ENCODE measurements around the gene UNC5C.

UNC5C gene

DNA sequence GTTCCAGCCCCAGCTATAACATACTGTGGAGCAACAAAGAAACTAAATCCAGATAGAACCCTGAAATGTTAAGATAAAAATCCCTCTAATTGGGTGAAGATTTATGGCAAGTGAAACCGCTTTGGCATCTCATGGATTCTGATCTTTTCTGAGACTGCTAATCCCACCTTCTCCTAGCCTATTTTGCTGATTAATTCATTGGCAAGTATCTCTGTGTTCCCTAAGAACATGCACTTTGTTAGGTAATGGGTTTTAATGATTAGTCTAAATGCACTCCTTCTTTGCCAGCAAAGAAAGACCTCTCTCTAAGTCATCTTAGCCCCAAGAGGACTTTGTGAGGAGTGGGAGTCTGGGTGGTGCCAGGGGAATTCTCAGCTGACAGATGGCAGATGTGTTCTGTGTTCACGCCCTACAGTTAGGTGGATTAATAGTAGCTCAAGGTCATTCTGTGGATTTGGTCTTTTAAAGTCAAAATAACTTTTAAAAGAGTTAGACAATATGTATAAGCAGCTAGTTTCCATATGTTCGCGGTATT lies 171.3 kb downstream of the UNC5C start:
- no peak overlapping the region for H3K4me3 ChIP-seq (ENCODE audit: low read length in 2 of 2)
- no peaks in the 10 kb centered on the region for H3K4me1 ChIP-seq (ENCODE audit: control insufficient read depth, insufficient read depth, low read length)
- no peak overlapping the region for H3K27ac ChIP-seq (ENCODE audit: low read length)
- H3K27me3 ChIP-seq (ENCODE audit: control insufficient read depth in 1 of 2, insufficient read depth in 2 of 2, low read length in 2 of 2) = no peaks in the 10 kb centered on the region
- no peak overlapping the region for H3K9ac ChIP-seq (ENCODE audit: low read length in 2 of 2)
- no peaks in the 10 kb centered on the region for H3K9me3 ChIP-seq (ENCODE audit: control insufficient read depth in 2 of 2, low read length in 2 of 2)
- H3K36me3 ChIP-seq (ENCODE audit: control insufficient read depth in 2 of 2, insufficient read depth in 2 of 2, low read length in 2 of 2) = no peaks in the 10 kb centered on the region

DNA sequence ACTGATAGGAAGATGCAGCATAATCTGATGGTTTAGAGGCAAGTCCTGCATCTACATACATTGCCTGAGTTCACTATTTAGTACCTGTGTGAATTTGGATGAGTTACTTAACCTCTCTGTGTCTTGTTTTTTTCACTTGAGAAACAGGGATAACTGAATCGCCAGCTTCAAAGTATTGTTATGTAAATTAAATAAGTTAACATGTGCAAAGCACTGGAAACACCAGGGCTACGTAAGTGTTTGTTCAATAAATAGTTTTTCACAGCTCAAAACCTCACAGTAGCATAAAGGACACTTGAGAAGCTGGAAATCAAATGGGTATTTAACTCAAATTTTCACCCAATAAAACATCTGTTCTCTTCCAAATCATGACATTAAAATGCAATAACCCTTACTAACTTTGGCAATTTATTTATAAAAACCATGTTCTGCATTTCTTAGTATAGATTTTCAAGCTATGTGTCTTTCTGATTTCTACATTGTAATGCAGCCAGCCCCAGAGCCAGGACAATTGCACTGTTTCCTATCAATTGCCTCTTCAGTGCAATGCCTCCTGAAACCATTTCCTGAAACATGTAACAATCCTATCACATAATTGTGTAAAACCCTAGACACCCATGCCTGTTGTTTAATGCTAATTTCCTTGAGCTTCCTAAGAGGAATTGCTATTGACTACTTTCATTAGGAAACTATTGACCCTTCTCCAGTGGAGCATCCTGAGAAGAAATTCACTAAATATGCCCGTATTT lies 177.1 kb downstream of the UNC5C start:
- no peaks in the 10 kb centered on the region for H3K4me1 ChIP-seq (ENCODE audit: control insufficient read depth, insufficient read depth, low read length)
- no peak overlapping the region for H3K27ac ChIP-seq (ENCODE audit: low read length)
- no peak overlapping the region for H3K4me3 ChIP-seq (ENCODE audit: low read length in 2 of 2)
- H3K36me3 ChIP-seq (ENCODE audit: control insufficient read depth in 2 of 2, insufficient read depth in 2 of 2, low read length in 2 of 2) = no peaks in the 10 kb centered on the region
- H3K27me3 ChIP-seq (ENCODE audit: control insufficient read depth in 1 of 2, insufficient read depth in 2 of 2, low read length in 2 of 2) = no peaks in the 10 kb centered on the region
- no peaks in the 10 kb centered on the region for H3K9me3 ChIP-seq (ENCODE audit: control insufficient read depth in 2 of 2, low read length in 2 of 2)
- no peak overlapping the region for H3K9ac ChIP-seq (ENCODE audit: low read length in 2 of 2)

DNA sequence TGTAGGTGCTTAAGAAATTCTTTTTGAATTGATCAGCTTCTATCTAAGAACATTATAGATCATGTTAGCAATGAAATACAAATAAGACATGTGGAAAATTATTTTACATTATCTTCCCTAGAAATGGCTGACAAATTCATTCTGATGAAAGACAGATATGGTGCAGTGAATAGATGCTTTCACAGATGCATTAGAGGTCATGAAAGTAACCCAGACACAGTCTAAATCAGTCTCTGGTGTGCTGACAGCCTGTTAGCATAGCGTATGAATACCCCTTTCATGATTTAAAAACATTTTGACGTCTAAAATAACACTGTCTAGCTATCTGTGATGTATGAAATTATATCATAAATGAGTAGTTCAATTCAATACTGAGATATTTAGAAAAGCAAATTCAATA lies 180.9 kb downstream of the UNC5C start:
- Histone ChIP-seq H3K9ac (ENCODE audit: low read length in 2 of 2) (no peak overlapping the region), H3K27ac (ENCODE audit: low read length) (no peak overlapping the region), H3K9me3 (ENCODE audit: control insufficient read depth in 2 of 2, low read length in 2 of 2) (no peaks in the 10 kb centered on the region), H3K4me1 (ENCODE audit: control insufficient read depth, insufficient read depth, low read length) (no peaks in the 10 kb centered on the region), H3K36me3 (ENCODE audit: control insufficient read depth in 2 of 2, insufficient read depth in 2 of 2, low read length in 2 of 2) (no peaks in the 10 kb centered on the region), H3K4me3 (ENCODE audit: low read length in 2 of 2) (no peak overlapping the region), H3K27me3 (ENCODE audit: control insufficient read depth in 1 of 2, insufficient read depth in 2 of 2, low read length in 2 of 2) (no peaks in the 10 kb centered on the region)

DNA sequence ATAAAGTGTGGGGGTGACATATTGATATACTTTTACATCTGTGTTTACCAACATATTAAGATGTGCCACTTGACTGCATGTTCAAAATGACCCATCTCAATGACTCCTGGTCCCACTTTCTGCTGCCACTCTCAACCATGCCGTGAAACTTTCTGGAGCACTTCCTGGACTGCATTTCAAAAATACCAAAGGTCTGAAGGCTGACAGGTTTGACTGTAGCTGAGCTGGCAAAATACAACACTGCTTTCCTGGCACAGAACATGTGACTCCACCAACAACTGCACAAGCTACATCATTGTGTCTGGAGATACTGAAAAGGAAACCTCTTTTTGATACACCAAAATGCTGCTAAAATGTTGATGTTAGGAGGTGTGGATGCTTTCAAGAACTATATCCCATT lies 184.8 kb downstream of the UNC5C start:
- no peaks in the 10 kb centered on the region for H3K27me3 ChIP-seq (ENCODE audit: control insufficient read depth in 1 of 2, insufficient read depth in 2 of 2, low read length in 2 of 2)
- H3K27ac ChIP-seq (ENCODE audit: low read length) = no peak overlapping the region
- H3K36me3 ChIP-seq (ENCODE audit: control insufficient read depth in 2 of 2, insufficient read depth in 2 of 2, low read length in 2 of 2) = no peaks in the 10 kb centered on the region
- H3K4me1 ChIP-seq (ENCODE audit: control insufficient read depth, insufficient read depth, low read length) = no peaks in the 10 kb centered on the region
- H3K4me3 ChIP-seq (ENCODE audit: low read length in 2 of 2) = peak overlapping the region in 1 of 2 donors; percentile 28
- H3K9ac ChIP-seq (ENCODE audit: low read length in 2 of 2) = no peak overlapping the region
- no peaks in the 10 kb centered on the region for H3K9me3 ChIP-seq (ENCODE audit: control insufficient read depth in 2 of 2, low read length in 2 of 2)

DNA sequence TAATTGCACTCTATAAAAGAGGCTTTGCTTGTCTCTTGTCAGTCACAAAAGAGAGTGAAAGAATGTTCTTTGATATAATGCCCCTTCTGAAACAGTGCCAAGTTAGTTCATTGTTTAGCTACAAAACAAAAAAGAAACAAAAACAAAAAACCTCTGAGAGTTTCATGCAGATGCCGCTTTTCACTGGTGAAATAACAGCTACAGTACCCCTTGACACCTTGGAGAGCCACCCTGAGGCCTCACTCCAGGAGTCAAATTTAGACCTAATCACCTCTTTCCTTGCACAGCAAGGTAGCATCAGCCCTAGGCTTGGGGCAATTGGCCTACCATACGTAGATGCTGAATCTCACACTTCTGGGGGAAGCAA lies 185.2 kb downstream of the UNC5C start:
- Histone ChIP-seq H3K36me3 (ENCODE audit: control insufficient read depth in 2 of 2, insufficient read depth in 2 of 2, low read length in 2 of 2) (no peaks in the 10 kb centered on the region), H3K9me3 (ENCODE audit: control insufficient read depth in 2 of 2, low read length in 2 of 2) (no peaks in the 10 kb centered on the region), H3K27me3 (ENCODE audit: control insufficient read depth in 1 of 2, insufficient read depth in 2 of 2, low read length in 2 of 2) (no peaks in the 10 kb centered on the region), H3K4me3 (ENCODE audit: low read length in 2 of 2) (peak overlapping the region in 1 of 2 donors; percentile 28), H3K27ac (ENCODE audit: low read length) (no peak overlapping the region), H3K4me1 (ENCODE audit: control insufficient read depth, insufficient read depth, low read length) (no peaks in the 10 kb centered on the region), H3K9ac (ENCODE audit: low read length in 2 of 2) (no peak overlapping the region)

DNA sequence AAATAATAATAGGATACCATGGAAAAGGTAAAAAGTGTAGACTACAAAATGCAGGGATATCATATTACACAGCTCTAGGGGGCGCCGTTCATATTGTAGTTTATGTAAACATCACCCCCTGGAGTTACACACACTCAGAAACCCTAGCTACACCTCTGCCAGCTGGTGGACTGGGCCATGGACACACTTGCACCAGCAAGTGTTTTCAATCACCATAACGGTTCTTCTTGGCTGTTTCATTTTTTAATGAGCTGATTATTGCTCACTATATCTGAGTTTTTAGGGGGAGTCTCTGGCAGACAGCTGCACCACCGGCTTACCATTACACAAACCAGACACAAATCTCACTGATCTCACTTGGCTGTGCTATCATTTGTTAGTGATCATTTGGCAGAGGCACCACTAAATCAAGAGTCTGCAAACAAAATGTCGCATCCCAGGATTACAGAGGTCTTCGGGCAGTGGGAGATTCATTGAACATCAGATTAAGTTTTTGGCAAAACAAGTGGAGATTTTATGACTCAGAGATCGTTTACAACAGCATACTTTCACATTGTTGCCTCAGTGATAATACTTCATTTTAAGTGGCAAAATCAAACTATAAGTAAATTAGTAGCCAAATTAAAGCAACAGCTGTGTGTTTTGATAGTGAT lies 185.7 kb downstream of the UNC5C start:
- H3K4me3 ChIP-seq (ENCODE audit: low read length in 2 of 2) = no peak overlapping the region
- no peak overlapping the region for H3K9ac ChIP-seq (ENCODE audit: low read length in 2 of 2)

DNA sequence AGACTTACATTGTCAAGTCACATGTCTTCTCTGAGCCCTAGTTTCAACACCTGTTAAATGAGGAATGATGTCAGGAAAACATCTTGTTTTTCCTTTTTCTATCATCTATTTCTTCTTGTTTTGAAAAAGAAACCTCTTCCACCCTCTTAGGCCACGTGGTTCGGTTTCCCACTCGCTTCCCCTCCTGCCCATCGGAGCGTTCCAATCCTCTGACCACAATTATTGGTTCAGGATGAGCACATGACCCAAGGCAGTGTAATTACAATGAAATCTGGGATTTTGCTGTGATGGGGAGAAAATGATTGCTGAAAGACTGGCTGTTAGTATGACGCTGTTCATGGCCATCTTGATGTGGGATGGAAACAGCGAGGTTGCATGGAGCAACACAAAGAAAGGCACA lies 186.7 kb downstream of the UNC5C start:
- no peak overlapping the region for H3K27ac ChIP-seq (ENCODE audit: low read length)

More for the DNA sequence above, 185.7 kb downstream of the UNC5C start:
- Histone ChIP-seq H3K9me3 (ENCODE audit: control insufficient read depth in 2 of 2, low read length in 2 of 2) (no peaks in the 10 kb centered on the region), H3K27ac (ENCODE audit: low read length) (no peak overlapping the region), H3K4me1 (ENCODE audit: control insufficient read depth, insufficient read depth, low read length) (no peaks in the 10 kb centered on the region), H3K36me3 (ENCODE audit: control insufficient read depth in 2 of 2, insufficient read depth in 2 of 2, low read length in 2 of 2) (no peaks in the 10 kb centered on the region), H3K27me3 (ENCODE audit: control insufficient read depth in 1 of 2, insufficient read depth in 2 of 2, low read length in 2 of 2) (no peaks in the 10 kb centered on the region)

DNA sequence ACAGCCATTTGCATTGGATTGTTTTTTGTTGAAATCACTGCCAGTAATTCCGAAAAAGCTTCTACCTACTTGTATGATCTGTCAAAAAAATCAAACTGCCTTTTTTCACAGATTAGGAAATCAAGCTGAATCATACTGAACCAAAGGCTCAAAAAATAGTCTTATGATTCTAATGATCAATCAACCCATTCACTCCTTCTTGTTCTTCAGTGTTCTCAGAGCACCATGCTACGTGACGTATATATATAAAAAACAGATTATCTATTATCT lies 187.1 kb downstream of the UNC5C start:
- no peaks in the 10 kb centered on the region for H3K9me3 ChIP-seq (ENCODE audit: control insufficient read depth in 2 of 2, low read length in 2 of 2)

More for the DNA sequence above, 186.7 kb downstream of the UNC5C start:
- Histone ChIP-seq H3K36me3 (ENCODE audit: control insufficient read depth in 2 of 2, insufficient read depth in 2 of 2, low read length in 2 of 2) (no peaks in the 10 kb centered on the region), H3K4me3 (ENCODE audit: low read length in 2 of 2) (no peak overlapping the region), H3K27me3 (ENCODE audit: control insufficient read depth in 1 of 2, insufficient read depth in 2 of 2, low read length in 2 of 2) (no peaks in the 10 kb centered on the region), H3K9me3 (ENCODE audit: control insufficient read depth in 2 of 2, low read length in 2 of 2) (no peaks in the 10 kb centered on the region), H3K4me1 (ENCODE audit: control insufficient read depth, insufficient read depth, low read length) (no peaks in the 10 kb centered on the region), H3K9ac (ENCODE audit: low read length in 2 of 2) (no peak overlapping the region)

DNA sequence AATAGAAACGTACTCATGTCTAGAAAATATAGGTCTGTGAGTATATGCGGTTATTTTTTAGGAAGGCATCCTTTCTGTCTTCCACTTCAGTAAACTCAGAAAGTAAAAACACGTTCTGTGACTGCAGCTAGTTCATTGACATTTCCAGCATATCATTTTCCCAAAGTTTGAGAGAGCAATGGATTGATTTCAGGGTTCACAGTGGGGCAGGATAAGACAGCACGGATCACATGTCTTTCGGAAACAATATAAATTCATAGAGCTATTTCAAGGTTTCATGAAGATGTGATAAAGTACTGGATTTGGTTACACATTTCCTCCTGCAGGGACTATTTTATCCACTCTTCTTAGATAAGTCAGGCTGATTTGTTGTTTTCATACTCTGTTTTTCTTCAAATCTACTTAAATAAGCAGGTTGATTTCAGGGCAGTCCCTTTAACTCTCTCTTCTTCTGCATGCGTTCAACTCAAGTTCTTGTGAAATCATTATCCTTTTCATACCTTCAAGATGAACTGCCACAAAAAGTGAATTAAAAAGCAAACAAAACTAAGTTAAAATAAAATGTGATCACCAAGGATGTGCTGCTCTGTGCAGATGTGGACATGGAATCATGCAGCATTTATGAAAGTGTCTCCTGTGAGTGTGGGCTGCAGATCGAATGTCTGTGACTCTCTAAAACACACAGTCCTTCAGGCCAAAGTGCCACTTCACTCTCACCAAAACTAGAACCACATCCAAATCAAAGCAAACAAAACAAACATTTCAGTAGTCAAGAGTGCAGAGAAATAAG lies 187.7 kb downstream of the UNC5C start:
- Histone ChIP-seq H3K4me3 (ENCODE audit: low read length in 2 of 2) (no peak overlapping the region), H3K27me3 (ENCODE audit: control insufficient read depth in 1 of 2, insufficient read depth in 2 of 2, low read length in 2 of 2) (no peaks in the 10 kb centered on the region), H3K27ac (ENCODE audit: low read length) (no peak overlapping the region), H3K4me1 (ENCODE audit: control insufficient read depth, insufficient read depth, low read length) (no peaks in the 10 kb centered on the region), H3K9ac (ENCODE audit: low read length in 2 of 2) (no peak overlapping the region), H3K36me3 (ENCODE audit: control insufficient read depth in 2 of 2, insufficient read depth in 2 of 2, low read length in 2 of 2) (no peaks in the 10 kb centered on the region), H3K9me3 (ENCODE audit: control insufficient read depth in 2 of 2, low read length in 2 of 2) (no peaks in the 10 kb centered on the region)

More for the DNA sequence above, 187.1 kb downstream of the UNC5C start:
- H3K9ac ChIP-seq (ENCODE audit: low read length in 2 of 2) = no peak overlapping the region
- no peaks in the 10 kb centered on the region for H3K27me3 ChIP-seq (ENCODE audit: control insufficient read depth in 1 of 2, insufficient read depth in 2 of 2, low read length in 2 of 2)
- no peak overlapping the region for H3K27ac ChIP-seq (ENCODE audit: low read length)
- H3K4me1 ChIP-seq (ENCODE audit: control insufficient read depth, insufficient read depth, low read length) = no peaks in the 10 kb centered on the region
- no peaks in the 10 kb centered on the region for H3K36me3 ChIP-seq (ENCODE audit: control insufficient read depth in 2 of 2, insufficient read depth in 2 of 2, low read length in 2 of 2)
- no peak overlapping the region for H3K4me3 ChIP-seq (ENCODE audit: low read length in 2 of 2)

DNA sequence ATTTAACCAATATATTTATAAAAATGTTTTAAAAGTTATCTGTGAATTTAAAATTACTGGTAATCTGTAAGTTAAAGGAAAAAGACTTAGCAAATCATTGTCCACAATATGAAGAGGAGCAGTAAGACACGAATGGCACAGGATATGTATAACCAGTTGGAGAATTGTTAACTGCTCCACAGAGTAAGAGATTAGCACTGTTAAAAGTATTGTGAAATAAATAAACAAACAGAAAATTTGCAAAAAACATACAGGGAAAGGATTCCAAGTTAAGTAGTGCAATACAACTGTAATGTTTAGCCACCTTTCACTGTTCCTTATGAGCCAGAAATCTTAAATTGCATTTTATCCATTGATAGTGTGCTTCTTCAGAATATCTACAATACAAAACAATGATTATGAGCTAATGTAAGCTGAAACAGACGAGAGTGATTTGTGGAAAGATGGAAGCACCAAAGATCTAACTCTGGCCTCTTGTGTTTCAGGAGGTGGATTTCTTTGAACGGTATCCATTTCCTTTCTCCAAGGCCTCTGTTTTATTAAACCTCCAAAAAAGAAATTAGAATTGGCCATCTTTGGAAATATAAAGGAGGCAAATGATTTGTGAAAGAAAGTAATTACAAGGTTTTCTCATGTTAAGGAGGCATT lies 188.4 kb downstream of the UNC5C start:
- H3K9ac ChIP-seq (ENCODE audit: low read length in 2 of 2) = no peak overlapping the region
- H3K36me3 ChIP-seq (ENCODE audit: control insufficient read depth in 2 of 2, insufficient read depth in 2 of 2, low read length in 2 of 2) = no peaks in the 10 kb centered on the region
- H3K27ac ChIP-seq (ENCODE audit: low read length) = no peak overlapping the region
- H3K9me3 ChIP-seq (ENCODE audit: control insufficient read depth in 2 of 2, low read length in 2 of 2) = no peaks in the 10 kb centered on the region
- H3K27me3 ChIP-seq (ENCODE audit: control insufficient read depth in 1 of 2, insufficient read depth in 2 of 2, low read length in 2 of 2) = no peaks in the 10 kb centered on the region
- H3K4me1 ChIP-seq (ENCODE audit: control insufficient read depth, insufficient read depth, low read length) = no peaks in the 10 kb centered on the region
- H3K4me3 ChIP-seq (ENCODE audit: low read length in 2 of 2) = no peak overlapping the region
